ENCODE results near the gene TCIRG1.

The TCIRG1 gene

GRCh38 chr11:68040101-68040956 lies 1.5 kb downstream of the TCIRG1 start:
- DNase-seq, result peak; percentile 92

DNA sequence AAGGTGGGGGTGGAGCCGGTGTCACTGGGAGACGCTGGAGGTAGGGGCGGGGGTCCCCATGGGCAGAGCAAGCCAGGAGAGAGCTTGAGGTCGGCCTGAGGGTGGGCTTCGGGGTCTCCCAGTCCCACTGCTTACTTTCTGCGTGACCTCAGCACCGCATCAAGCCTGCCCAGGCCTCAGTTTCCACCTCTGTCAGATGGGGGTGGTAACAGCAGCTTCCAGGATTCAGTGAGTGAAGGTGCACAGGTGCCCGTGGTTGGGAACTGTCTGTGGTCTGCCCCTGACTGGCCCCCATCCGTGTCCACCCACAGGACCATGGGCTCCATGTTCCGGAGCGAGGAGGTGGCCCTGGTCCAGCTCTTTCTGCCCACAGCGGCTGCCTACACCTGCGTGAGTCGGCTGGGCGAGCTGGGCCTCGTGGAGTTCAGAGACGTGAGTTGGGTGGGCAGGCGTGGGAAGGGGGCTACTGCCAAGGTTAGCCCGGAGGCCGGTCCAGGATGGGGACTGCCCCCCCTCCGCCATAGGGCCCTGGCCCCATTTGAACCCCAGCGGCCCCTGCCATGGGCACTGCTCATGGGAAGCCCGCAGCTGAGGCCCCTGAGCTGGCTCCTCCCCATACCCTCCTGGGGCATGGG lies 2.2 kb downstream of the TCIRG1 start:
- no peak for DNase-seq

DNA sequence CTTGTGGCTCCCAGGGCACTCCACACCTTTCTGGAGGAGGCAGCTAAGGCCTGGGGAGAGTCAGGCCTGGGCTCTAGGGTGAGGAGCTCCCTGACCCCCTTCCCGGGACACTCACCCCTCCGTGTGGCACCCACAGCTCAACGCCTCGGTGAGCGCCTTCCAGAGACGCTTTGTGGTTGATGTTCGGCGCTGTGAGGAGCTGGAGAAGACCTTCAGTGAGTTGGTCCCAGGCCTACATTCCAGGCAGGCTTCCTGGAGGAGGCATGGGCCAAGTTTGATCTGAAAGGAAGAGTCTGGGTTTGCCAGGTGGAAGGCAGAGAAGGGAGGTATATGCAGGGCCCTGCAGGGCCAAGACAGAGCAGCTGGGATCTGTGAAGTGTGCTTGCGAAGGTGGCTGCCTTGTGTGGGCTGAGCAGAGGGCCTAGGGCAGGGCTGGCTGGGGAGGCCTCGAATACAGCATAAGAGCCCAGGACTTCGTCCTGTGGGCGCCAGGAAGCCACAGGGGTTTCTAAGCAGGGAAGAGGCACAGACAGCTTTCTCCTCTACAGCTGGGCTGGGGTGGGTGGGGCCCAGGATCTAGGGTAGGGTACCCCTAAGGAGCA lies 2.9 kb downstream of the TCIRG1 start:
- no peak for DNase-seq

DNA sequence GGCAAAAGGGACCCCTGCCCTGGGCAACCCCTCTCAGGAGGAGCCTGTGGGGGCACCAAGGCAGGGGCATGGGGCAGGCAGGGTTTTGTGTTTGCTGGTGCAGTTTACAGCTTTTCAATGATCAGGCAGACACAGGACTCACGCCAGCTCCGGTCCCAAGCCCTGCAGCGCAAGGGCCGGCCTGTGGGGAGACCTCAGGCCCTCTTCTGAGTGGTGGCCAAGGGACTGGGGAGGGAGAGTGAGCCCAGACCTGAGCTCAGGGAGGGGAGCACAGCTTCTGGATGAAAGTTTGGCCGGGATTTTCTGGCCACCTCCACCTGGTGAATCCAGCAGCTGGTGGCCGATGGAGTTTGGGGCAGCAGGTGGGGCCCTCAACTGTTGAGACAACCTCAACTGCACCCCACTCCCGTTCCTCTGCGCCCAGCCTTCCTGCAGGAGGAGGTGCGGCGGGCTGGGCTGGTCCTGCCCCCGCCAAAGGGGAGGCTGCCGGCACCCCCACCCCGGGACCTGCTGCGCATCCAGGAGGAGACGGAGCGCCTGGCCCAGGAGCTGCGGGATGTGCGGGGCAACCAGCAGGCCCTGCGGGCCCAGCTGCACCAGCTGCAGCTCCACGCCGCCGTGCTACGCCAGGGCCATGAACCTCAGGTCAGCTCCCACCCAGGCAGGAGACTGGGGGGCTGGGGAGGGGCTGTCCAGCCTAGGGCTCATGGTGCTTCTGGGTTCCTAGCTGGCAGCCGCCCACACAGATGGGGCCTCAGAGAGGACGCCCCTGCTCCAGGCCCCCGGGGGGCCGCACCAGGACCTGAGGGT lies 3.6 kb downstream of the TCIRG1 start:
- no peak for DNase-seq

DNA sequence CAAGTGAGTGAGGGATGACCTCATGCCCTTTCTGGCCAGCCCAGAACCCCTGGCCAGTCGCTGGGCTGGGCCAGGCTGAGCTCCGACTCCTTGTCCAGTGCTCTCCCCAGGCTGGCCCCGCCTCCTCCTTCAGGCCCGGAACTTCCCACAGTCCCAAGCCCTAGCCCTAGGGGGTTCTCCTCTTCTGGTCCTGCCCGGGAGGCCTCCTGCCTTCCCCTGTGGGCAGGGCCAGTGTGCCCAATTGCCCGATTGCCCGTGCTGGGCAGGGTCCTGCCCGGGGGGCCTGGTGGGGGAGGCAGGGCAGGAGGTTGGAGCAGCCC lies 4.2 kb downstream of the TCIRG1 start:
- DNase-seq, result no peak

GRCh38 chr11:68043349-68044144 lies 4.7 kb downstream of the TCIRG1 start:
- DNase-seq, result no peak

DNA sequence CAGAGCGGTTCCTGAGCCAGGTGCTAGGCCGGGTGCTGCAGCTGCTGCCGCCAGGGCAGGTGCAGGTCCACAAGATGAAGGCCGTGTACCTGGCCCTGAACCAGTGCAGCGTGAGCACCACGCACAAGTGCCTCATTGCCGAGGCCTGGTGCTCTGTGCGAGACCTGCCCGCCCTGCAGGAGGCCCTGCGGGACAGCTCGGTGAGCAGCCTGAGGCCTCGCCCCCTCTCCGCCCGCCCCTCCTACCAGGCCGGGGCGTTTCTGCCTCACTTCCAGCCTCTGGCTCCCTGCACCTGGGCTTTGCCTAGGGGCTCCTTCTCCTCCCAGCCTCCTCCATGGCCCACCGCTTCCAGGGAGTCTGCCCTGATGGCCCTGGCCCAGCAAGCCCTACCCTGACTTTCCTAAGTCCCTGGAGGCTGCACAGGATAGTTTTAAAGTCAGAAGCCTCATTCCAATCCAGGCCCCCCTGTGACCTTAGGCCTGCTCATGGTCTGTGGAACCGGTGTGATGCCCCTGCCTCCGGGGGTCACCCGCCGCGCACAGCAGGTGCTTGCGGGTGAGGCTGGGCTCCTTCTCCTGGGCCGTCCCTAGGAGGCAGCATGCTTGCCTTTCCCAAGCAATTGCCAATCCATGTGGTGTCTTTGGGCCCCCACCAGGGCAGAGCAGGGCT lies 5.5 kb downstream of the TCIRG1 start:
- DNase-seq, result no peak

DNA sequence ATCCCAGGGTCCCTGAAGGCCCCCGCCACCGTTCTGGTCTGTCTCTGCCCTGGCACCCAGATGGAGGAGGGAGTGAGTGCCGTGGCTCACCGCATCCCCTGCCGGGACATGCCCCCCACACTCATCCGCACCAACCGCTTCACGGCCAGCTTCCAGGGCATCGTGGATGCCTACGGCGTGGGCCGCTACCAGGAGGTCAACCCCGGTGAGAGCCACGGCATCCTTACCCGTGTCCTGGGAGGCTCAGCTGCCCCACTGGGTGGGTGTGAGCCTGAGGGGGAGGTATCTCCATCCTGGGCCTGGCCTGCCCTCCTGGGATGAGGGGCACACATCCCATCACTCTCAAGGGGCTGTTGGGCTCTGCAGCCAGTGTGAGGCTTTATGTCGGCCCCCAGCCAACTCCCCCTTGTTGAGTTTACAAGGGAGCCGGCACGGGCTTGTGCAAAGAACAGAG lies 6.1 kb downstream of the TCIRG1 start:
- no peak for DNase-seq

- no peak for DNase-seq
Measured at GRCh38 chr11:68047437-68048290, 8.8 kb downstream of the TCIRG1 start.

DNA sequence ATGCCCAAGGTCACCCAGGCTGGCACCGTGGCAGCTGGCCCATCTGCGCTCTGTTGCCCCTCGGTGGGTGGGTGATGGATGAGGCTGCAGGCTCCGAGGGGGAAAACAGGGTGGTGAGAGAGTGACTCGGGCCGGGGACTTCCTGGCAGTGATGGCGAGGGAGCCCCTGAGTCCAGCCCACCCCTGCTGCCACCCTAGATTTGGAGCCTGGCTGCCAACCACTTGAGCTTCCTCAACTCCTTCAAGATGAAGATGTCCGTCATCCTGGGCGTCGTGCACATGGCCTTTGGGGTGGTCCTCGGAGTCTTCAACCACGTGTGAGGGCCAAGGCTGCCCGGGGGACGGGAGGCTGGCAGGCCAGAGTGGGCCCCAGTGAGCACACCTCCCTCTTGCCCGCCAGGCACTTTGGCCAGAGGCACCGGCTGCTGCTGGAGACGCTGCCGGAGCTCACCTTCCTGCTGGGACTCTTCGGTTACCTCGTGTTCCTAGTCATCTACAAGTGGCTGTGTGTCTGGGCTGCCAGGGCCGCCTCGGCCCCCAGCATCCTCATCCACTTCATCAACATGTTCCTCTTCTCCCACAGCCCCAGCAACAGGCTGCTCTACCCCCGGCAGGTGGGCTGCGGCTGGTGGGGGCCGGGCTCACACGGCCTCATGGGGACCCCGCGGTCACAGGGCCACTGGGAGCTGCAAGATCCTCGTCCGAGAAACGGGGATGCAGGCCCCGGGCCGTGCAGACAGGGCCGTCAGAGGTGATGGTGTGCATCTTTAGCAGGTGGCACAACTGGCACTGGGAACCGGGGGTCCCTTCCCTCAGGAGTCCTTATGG lies 10.1 kb downstream of the TCIRG1 start:
- no peak for DNase-seq

DNA sequence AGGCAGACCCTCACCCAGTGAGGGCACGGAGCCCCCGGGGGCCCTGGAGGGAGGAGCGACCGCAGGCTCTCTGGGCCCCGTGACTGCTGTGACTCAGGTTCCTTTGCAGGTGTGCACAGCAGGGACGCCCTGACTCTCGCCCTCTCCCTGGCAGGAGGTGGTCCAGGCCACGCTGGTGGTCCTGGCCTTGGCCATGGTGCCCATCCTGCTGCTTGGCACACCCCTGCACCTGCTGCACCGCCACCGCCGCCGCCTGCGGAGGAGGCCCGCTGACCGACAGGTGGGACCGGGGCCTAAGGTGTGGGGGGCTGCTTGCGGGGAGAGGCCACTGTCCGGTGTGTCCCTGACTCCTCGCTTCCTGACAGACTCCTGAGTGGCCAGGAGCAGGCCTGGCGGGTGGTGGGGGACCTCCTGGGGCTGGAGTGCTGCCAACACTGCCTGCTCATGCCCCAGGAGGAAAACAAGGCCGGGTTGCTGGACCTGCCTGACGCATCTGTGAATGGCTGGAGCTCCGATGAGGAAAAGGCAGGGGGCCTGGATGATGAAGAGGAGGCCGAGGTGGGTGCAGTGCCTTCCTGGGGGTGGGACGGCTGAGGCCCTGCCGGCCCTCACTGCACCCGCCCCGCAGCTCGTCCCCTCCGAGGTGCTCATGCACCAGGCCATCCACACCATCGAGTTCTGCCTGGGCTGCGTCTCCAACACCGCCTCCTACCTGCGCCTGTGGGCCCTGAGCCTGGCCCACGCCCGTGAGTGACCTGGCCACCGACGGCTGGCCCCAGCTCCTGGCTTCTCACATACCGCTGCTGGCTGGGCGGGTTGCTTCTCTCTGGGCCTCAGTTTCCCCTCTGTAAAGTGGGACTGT lies 10.9 kb downstream of the TCIRG1 start:
- DNase-seq, result no peak

GRCh38 chr11:68050371-68050841 lies 11.6 kb downstream of the TCIRG1 start:
- no peak for DNase-seq

GRCh38 chr11:68051191-68052136 lies 12.6 kb downstream of the TCIRG1 start:
- DNase-seq, result no peak

DNA sequence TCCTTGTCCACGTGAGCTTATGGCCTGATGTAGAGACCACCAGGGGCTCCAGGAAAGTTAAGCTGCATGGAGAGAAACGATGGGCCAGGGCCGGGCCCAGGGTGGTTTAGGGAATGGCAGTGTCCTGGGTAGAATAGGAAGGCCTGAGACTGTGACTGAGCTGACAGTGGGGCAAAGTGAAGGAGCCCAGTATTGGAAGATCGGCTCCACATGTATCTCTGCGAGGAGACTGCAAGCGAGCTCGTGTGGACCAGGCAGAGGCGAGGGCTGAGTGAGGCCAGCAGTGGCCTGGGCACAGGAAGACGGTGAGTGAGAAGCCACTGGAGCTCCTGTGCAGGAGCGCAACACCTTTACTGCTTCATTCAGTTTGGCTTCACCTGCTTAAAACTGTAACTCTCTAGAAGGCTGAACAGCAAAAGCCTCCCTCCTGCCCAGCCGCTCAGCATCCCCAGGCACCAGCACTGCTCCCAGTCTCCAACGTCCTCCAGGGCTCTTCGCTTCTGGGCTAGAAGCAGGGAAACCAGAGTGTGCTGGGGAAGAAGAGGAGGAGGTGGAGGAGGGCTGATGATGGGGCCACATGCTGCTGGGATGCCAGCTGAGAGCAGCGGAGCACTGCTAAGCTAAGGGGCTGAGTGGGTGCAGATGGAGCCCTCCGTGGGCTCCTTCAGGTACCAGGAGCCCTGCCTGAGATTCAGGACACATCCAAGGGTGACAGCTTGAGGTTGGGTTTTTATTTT lies 13.5 kb downstream of the TCIRG1 start:
- no peak for DNase-seq

- no peak for DNase-seq
Measured at GRCh38 chr11:68053117-68053516, 14.3 kb downstream of the TCIRG1 start.

DNA sequence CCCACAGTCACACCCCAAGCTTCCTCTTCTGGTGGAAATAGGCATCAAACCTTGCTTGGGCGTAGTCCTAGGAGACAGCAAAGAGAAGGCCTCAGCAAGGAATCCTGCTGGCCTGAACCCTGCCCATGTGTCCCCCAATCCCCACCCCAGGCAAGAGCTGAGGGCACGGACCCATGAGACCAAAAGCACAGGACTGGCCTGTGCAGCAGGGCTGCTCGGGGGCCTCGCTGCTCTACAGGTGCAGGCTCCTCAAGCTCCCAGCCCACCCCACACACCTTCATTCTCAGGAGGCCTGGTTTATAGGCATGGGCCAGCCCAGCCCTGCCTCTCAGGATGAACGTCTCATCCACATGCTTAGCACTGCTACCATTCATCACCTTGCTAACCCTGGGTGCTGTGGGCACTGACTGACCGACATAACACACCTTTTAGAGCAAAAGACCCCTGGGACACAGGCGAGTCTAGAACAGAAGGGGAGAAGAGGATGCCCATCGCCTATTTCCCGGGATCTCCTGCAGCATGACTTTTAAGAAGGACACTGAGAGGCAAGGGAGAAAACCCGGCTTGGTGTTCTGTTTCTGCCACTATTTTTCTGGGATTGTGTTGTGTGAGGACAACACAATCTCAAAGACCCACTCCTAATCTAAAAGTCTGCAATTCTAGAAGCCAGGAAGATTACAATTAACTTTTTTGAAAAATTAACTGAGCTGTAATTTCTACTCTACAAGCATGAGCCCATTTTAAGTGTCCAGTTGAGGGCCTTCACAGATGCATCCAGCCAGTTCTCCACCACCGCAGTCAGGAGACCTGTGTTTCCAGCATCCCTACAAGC lies 15.4 kb downstream of the TCIRG1 start:
- no peak for DNase-seq
